ENCODE measurements around the gene PRM2. TPM values are rescaled to one million over a fixed set of nuclear protein-coding genes. Genes with fewer than 3 reads are reported as not detected.

Gene PRM2
- total RNA-seq, 1 experiment from 2014 or later, result not detected

DNA sequence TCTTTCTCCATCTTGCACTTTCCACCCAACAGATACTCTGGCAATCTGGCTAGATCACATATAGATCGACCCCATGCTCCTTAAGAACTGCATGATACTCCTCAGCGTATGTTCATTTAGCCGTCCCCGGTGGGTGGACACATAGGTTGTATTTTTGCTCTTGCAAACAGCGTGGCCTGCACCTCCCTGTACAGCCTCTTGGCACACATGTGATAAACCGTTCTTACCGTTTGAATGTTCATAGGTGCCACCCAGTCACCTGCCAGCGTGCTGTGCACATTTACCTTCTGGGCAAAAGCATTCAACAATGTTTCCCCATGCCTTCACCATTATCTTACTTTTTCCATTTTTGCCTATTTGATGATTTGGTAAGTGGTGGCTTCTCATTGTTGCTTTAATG is 13.4 kb downstream of the PRM2 start:
- DNase-seq (ENCODE audit: low spot score), result no peak

DNA sequence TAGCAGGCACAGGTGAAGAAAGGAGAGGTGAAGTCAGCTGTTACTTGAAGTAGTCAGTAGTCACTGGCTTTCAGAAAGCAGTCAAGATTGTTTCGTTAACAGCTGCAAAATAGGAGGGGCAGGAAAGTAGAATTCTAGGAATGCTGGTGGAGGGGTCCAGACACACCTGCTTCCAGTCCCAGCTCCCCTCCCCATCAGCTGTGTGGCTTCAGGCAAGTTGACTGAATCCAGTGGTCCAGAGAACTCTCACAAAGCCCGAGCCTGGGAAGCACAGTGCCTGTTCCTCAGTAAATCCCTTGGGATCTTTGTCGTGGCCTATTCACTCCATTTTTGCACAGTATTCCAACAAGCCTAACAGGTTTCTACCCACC is 15.7 kb downstream of the PRM2 start:
- no peak for DNase-seq (ENCODE audit: low spot score)

DNA sequence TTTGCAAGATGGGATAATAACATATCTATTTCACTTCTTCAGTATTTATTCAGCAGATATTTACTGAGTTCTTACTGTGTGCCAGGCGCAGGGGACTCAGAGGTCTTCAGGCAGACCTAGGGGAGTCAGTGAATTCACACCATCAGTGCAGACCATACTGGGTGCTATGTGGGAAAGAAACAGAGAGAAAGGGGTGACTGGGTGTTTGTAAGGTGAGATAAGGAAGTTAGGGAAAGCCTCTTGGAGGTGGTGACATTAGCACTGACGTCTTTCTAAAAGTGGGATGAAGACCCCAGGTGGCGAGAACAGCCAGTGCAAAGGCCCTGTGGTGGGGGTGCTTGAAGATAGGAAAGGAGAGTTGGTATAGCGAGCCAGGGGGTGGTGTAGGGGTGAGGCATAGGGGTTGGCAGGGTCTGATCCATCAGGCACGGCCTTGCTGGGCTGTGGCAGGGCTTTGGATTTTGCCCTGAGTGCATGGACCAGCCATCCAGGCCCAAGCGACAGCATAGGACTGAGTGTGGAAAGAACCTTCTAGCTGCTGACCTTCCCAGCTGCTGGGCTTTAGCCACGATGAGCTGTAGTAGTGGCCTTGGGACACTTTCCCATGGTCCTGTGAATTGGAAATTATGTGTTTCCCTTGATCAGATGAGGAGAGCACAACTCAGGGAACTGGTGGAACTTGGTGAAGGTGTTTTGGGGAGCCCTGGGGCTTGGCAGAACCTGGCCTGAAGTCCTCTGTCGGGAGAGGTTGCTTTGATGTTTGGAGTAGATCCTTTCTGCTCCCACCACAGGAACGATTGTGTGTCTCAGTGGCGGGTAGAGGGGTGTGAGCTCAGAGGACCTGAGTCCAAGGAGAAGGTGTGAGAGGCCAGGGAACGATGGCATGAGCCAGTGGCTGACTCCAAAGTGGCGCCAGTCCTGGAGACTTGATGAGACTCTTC is 16.4 kb downstream of the PRM2 start:
- no peak for DNase-seq (ENCODE audit: low spot score)

DNA sequence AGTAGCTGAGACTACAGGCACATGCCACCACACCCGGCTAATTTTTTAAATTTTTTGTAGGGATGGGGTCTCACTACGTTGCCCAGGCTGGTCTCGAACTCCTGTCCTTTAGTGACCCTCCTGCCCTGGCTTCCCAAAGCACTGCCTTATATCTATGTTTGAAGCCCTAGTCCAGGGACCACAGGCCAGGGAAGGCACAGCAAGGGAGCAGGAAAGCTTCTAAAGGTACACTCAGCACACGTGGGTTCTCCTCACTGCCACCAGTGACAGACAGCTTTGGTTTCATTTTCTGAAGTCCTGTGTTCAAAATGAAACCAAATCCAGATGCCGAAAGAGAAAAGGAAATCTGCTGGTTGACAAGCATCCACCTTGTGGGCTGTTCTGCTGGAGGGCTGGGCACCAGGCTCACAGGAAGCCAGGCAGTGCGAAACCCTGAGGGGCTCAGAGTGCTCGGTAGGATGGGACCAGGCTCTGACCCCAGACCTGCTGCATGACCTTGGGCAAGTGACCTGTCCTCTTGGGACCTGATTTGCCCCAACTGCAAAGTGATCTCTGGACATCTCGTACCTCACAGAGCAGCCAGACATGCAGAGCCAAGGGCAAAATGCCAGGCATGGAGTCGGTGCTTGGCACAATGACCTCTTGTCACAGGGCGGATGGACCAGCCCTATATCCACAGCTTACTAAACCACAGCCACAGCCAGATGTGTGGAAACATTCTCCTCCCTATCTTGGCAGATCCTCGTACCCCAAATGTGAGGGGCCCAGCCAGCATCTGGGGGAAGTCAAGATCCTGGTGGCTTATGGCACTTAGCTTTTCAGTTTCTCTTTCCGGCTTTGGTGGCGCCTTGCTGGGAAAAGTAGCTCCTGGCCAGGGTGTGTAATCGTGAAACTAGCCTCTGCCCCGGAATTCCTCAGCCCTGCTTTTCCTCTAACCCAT is 17.5 kb downstream of the PRM2 start:
- DNase-seq (ENCODE audit: low spot score), result no peak

DNA sequence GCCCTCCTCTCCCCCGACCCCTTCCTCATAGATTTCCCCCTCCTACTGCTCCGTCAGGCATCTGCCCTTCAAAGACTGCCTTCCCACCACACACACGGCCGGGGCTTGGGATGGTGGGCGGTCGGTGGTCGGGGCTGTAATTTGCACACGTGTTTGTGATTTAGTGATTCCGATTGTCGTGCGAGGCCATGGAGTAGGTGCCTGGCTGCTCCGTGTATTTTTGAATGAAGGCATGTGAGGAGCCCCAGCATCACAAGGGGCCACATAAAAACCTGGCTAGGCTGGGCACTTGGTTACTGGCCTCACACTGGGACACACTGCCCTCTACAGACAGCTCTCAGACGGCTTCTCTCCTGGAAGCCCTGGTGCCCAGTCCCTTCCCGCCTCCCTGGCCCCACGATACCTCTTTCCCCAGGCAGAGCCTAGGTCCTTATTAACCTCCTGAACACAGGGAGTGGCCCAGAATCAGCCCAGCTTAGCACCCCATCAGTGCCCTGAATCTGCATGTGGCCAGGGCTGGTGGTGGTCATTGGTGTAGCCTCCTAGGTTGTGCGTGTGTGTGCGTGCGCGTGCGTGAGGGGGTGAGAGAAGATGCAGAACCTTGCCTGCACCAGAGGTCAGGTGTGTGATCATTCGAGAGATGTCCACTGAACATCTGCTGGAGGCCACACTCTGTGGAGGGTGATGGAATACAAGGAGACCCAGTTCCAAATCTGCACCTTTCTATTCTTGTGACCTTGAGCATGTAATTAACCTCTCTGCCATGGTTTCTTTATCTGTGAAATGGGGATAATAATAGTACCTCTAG is 18.9 kb downstream of the PRM2 start:
- peak; percentile 85 for DNase-seq (ENCODE audit: low spot score)

DNA sequence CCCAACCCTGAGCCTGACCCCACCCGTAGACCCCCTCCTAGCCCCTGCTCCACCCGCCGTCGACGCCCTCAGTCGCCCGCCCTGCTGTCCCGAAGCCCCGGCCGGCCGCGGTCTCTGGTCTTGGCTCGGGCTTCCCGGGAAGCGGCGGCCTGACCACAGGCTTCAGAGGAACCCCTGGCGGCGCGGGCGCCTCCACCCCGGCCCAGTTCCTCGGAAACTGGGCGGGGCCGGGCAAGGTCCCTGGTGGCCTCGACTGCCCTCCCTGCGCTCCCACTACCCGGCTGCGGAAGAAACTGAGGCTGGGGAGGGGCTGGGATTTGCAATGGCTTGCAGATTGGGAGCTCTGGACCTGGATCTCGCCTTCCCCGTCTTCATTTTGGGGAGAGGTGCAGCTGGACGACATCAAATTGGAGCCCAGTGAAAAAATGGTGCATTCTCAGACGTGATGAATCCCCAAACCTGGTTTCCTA is 19.6 kb downstream of the PRM2 start:
- no peak for DNase-seq (ENCODE audit: low spot score)

DNA sequence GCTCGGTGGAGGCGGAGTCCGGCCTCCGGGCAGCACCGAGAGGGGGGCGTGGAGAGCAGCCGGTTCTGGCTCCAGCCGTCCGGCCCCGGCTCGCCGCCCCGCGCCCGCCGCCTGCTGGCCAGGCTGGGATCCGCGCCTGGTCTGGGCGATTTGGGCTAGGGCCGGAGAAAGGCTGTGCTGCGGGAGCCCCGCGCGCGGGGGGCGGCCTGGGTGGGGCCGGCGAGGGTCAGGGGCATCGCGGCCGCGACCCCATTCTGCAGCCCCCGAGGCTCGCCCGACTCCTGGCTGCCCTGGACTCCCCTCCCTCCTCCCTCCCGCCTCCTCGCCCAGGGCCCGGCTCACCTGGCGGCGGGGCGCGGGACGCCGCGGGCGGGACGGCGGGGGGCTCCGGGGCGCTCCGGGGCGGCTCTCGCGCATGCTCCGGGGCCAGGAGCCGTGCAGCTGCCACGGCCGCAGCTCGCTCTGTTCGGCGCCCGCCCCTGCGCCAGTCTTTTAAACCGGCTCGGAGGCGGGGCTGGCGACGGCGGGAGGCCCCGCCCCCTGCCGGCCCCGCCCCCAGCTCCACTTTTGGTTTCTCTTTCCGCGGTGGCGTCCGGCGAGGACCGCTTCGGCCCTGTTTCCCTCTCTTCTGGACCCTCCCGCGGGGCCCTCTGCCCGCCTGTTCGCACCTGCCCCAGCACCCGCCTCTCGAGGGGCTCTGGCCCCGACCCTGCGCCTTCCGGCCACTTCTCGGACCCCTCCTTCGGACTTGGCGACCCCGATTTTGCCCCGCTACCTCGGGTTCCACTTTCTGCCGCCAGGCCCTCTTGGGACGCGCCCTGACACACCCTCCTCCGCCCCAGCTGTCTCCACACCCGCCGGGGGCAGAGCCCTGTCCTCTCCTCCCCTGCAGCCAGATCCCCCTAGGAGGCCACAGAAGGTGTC is 20.3 kb downstream of the PRM2 start, which contains the start of gene SOCS1:
TSS of gene SOCS1 (minus strand) at position 468 of the 924 bp plus-strand sequence. CDS start 726 bp downstream, outside the sequence.
- peak; percentile 58 for DNase-seq (ENCODE audit: low spot score)

DNA sequence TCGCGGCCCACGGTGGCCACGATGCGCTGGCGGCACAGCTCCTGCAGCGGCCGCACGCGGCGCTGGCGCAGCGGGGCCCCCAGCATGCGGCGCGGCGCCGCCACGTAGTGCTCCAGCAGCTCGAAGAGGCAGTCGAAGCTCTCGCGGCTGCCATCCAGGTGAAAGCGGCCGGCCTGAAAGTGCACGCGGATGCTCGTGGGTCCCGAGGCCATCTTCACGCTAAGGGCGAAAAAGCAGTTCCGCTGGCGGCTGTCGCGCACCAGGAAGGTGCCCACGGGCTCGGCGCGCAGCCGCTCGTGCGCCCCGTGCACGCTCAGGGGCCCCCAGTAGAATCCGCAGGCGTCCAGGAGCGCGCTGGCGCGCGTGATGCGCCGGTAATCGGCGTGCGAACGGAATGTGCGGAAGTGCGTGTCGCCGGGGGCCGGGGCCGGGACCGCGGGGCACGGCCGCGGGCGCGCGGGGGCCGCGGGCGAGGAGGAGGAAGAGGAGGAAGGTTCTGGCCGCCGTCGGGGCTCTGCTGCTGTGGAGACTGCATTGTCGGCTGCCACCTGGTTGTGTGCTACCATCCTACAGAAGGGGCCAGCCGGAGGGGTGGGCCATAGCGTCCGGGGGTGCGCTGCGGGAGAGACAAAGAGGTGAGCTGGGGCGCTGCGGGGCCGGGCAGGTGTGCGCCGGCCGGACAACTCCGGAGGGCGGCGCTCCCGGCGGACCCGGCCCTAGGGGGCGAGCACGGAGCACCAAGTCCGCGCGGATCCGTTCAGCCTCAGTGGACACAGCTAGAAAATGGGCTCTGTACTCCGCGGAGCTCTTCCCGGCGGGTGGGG is 21.2 kb downstream of the PRM2 start:
- DNase-seq (ENCODE audit: low spot score), result no peak

DNA sequence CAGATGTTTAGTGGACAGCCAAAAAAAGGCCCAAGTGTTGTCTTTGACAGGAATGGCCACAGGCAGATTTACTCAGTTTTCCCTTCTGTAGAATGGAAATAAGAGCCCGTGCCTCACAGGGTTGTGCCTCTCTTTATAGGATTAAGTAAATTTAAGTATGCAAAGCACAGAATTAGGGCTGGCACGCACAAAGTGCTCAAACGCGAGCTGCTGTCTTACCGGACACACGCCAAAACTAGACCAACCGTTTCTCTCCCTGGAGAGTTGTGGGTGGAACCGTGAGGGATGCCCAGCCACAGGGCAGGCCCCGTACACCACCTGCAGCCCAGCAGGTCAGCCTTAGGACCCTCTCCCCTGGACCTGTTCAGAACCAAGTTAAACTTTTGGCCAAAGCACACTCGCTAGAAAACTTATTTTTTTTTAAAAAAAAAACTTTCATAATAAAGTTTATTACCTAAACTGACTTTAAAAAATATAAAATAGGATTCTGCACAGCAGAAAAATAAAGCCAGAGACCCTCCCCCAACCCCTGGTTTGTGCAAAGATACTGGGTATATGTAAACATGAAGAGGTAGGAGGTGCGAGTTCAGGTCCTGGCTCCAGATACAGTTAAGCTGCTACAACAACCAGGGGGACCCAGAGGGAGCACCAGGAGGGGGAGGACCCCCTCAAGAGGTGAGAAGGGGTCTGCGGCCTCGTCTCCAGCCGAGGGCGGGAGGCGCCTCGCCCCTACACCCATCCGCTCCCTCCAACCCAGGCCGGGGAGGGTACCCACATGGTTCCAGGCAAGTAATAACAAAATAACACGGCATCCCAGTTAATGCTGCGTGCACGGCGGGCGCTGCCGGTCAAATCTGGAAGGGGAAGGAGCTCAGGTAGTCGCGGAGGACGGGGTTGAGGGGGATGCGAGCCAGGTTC is 22.0 kb downstream of the PRM2 start:
- DNase-seq (ENCODE audit: low spot score), result no peak

DNA sequence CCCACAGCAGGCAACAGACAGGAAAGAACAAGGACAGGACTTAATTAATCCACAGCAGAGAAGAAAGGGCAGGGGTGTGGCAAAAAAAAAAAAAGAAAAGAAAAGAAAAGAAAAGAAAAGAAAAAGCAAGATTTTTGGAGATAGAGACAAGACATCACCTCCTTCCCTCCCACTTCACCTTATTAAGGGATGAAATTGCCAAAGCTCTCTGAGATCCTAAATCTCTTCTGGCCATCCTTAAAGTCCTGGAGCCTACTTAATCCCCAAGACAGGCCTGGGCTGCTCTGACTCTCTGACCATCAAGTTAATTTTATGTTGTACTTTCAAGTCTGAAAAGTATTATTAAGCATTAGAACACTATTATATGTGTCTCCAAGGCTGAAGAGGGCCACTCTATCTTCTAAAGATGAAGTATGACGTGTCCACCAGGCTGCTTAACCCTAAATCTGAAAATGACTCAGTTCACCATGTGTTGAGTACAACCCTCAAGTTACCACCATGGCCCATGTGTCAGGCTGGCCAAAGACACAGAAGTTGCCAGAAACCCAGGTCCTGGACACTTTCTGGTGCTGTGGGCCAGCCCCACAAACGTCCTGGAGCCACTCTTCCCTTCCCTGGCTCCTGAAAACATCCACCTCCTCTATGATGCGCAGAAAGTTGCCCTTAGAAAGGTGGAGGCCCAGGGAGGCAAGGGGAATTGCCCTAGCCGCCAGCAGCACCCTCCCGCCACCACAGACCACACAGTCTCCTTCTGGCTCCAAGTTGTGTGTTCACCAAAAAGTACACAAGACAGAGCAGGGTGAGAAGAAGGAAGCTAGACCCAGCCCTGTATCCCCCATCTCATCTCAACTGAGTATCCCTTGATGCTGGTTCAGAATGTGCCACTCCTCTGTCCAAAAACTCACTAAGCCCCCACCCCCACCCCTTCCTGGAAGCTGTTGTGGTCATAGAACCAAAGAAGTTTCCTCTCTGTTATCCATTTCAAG is 23.0 kb downstream of the PRM2 start:
- DNase-seq (ENCODE audit: low spot score), result no peak

DNA sequence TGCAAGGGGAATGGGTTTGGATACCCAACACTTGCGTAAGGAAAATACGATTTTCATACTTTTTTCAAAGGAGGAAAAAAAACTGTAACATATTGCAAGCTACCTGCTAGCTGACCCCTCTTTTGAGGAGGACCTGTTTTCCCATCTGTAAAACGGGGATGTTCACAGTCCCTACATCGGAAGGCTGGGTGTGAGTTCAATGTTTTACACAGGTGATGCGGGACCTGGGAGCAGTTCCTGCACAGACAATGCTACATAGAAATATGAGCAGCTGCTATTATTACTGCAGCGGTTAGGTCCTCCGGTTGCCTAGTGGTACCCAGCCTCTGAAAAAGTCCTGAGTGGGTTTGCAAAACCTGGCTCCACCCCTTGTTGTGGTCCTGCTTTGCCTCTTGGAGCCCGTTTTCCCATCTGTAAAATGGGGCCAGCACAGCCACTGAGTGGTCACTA is 23.8 kb downstream of the PRM2 start:
- no peak for DNase-seq (ENCODE audit: low spot score)

DNA sequence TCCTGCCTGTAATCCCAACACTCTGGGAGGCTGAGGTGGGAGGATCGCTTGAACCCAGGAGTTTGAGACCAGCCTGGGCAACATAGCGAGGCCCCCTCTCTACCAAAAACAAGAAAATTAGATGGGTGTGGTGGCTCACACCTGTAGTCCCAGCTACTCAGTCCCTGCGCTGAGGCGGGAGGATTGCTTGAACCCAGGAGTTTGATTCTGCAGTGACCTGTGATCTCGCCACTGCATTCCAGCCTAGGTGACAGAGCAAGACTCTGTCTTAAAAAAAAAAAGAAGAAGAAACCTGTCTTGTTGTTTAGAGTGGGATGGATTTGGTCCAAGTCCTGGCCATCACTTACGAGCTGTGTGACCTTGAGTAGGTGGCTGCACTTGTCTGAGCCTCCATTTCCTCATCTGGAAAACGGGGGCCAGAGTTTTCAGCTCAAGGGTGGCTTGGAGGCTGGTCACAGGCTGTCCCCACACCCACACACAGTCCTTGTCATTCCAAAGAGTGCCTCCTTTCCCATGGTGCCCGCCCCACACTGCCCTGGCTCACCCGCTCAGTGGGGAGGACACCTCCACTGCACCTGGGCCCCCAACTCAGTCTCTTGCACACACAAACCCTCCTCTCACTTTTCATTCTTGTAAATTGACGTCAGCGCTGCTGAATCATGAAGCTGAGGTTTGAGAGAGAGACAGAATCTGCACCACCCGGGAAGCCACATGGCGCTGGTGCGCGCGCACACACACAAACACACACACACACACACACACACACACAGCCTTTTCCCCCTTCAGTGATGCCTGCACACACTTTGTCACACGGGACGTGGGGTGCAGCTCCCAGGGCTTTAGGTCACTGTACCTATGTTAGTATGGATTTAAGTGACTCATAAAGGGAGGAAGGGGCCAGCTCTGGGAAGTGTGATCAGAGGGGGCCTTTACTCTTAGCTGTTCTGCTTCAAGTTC is 24.5 kb downstream of the PRM2 start:
- DNase-seq (ENCODE audit: low spot score), result peak; percentile 58

DNA sequence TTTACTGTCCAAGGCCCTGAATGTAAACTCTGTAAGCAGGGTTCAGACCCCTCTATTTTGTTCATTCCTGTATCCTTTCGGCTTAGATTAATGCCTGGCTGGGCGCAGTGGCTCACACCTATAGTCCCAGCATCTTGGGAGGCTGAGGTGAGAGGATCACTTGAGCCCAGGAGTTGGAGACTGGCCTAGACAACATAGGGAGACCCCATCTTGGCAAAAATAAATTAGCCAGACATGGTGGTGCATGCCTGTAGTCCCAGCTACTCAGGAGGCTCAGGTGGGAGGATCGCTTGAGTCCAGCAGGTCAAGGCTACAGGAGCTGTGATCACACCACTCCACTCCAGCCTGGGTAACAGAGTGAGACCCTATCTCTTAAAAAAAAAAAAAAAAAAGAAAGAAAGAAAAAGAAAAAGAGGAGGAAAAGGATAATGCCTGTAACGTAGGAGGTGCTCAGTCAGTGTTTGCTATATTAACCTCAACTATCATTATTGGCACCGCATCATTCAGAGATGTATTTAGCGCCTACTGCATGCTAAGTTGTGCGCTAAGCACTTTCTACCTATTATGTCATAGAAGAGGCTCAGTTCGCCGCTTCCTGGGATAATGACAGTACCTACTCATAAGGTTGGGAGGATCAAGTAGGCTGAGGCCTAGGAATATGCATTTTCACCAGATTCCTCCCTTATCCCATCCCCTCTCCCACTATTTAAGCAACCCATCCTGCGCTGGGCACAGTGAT is 25.3 kb downstream of the PRM2 start:
- DNase-seq (ENCODE audit: low spot score), result no peak

DNA sequence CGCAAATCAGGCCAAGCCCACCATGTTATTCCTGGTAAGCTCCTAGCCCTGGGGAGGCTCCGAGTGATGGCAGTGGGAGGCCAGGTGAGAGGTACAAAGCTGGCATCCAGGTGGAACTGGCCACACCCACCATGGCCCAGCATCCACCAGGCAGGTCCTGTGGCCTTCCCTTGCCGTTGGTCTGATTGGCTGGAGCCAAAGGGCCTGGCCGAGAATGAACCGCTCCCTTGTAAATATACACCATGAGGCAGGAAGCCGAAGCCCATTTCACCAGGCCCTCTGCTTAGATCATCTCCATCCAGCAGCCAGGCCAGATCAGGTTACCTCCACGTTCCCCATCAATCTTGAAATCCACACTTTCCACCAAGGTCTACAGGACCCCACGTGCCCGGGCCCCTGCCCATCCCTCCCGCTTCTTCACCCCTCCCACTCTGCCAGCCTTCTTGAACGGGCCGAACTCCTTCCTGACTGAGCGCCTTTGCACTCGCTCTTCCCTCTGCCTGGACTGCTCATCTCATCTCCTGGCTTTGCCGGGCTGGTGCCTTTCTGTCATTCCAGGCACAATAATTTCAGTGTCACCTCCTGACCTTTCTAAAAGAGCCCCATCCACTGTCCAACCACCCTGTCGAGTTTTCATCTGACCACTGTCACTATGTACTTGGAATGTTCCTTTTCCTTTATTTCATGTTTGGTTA is 26.0 kb downstream of the PRM2 start:
- DNase-seq (ENCODE audit: low spot score), result no peak
